Activated CD8-positive, alpha-beta T cell treated with anti-CD3 and anti-CD28 coated beads for 36 hours (primary cell): Measurements from ENCODE around the gene ASB9. TPM values are rescaled to one million over a fixed set of nuclear protein-coding genes. Genes with fewer than 3 reads are reported as not detected.

ENCODE experiments used
- ATAC-seq: fragments of 200-7000 bp; cut with Tn5 transposase; one replicate; pipeline ENCODE4 v1.10.0; 2021; ENCODE audit warnings: mild to moderate bottlenecking, moderate library complexity
- CTCF ChIA-PET: fragments of 350-600 bp; sonication (Branson Sonifier 250); formaldehyde crosslinking; loops from one replicate; lab custom pipeline; 2021; ENCODE audit warnings: antibody characterized with exemption; lab: Charles Lee
- POLR2A ChIA-PET: fragments of 350-600 bp; sonication (Branson Sonifier 250); formaldehyde crosslinking; loops from one replicate; lab custom pipeline; 2021; ENCODE audit warnings: antibody characterized with exemption; lab: Charles Lee
- DNase-seq: peaks from one replicate; pipeline ENCODE4 v3.0.0-alpha.2; 2020
- H3K27ac Mint-ChIP-seq: one replicate; pipeline ENCODE4 v1.8.0; 2021; ENCODE audit warnings: mild to moderate bottlenecking, mixed read lengths
- H3K27me3 Mint-ChIP-seq: one replicate; pipeline ENCODE4 v1.8.0; 2021; ENCODE audit warnings: mixed read lengths
- H3K36me3 Mint-ChIP-seq: one replicate; pipeline ENCODE4 v1.8.0; 2021; ENCODE audit warnings: low read depth, mixed read lengths
- H3K4me1 Mint-ChIP-seq: one replicate; pipeline ENCODE4 v1.8.0; 2021; ENCODE audit warnings: low read depth, mixed read lengths
- H3K4me3 Mint-ChIP-seq: one replicate; pipeline ENCODE4 v1.8.0; 2021; ENCODE audit warnings: mild to moderate bottlenecking, moderate library complexity, mixed read lengths
- H3K9me3 Mint-ChIP-seq: one replicate; pipeline ENCODE4 v1.8.0; 2021; ENCODE audit warnings: mixed read lengths
- intact Hi-C: fragments of 100-400 bp; cut with micrococcal nuclease; formaldehyde crosslinking; loops from one replicate; pipeline ENCODE4 v1.10.0; 2022
- total RNA-seq, 2 experiments: library from RNA; stranded (reverse); gene quantifications; one replicate each; pipeline ENCODE4 v1.2.3, GENCODE V29; 2021
- TF ChIP-seq, protein P1 (sequence below): fragments of 200-600 bp; IDR thresholded peaks from one replicate; pipeline ENCODE4 v1.8.0; 2022; ENCODE audit warnings: antibody characterized with exemption, mild to moderate bottlenecking

ASB9 gene
- total RNA-seq, 2 experiments from 2014 or later = 0.52 TPM; not detected in 1

DNA sequence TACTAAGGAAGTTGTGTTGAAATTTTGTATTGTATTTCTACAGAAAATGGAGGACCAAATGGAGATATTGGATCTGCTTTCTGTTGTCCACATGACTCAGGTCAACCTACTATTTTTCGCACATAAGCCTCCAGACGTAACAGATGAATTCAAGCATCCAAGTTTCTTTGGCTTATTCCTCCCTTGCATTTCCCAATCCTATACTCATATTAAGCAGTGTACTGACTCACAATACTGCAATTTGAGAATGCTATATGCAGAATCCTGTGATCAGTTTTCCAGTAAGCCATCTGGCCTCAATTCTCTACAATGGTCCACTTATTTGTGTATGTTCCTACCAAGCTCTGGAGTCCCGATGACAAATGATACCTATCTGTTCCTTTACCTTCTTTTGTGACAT lies 75.7 kb downstream of the ASB9 start:
- Mint-ChIP-seq H3K4me3 (no peak overlapping the region), H3K27me3 (peaks cover 2% of the 10 kb centered on the region), H3K36me3 (no peaks in the 10 kb centered on the region), H3K27ac (no peak overlapping the region), H3K9me3 (no peaks in the 10 kb centered on the region), H3K4me1 (peaks cover 6% of the 10 kb centered on the region)
- TF ChIP-seq, protein P1, sequence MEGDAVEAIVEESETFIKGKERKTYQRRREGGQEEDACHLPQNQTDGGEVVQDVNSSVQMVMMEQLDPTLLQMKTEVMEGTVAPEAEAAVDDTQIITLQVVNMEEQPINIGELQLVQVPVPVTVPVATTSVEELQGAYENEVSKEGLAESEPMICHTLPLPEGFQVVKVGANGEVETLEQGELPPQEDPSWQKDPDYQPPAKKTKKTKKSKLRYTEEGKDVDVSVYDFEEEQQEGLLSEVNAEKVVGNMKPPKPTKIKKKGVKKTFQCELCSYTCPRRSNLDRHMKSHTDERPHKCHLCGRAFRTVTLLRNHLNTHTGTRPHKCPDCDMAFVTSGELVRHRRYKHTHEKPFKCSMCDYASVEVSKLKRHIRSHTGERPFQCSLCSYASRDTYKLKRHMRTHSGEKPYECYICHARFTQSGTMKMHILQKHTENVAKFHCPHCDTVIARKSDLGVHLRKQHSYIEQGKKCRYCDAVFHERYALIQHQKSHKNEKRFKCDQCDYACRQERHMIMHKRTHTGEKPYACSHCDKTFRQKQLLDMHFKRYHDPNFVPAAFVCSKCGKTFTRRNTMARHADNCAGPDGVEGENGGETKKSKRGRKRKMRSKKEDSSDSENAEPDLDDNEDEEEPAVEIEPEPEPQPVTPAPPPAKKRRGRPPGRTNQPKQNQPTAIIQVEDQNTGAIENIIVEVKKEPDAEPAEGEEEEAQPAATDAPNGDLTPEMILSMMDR = no peak
- intact Hi-C loops = no loop called here
- ChIA-PET POLR2A (no interaction called here), CTCF (no interaction called here)
- ATAC-seq (no peak), DNase-seq (no peak)

Other genes starting within 250 kb of the ASB9 start
- gene ASB11, start 45.6 kb upstream of the ASB9 start, total RNA-seq = not detected
- gene PIGA, start 65.4 kb upstream of the ASB9 start, total RNA-seq = 10 to 100 TPM; 40.6 to 41.6 TPM
- gene VEGFD, start 114.3 kb upstream of the ASB9 start, total RNA-seq = not detected
- 1 to 10 TPM in 1 of 2 experiments, under 1 TPM in 1; 0.74 to 1.2 TPM for gene PIR, start 223.2 kb upstream of the ASB9 start, total RNA-seq
- gene BMX, start 230.7 kb upstream of the ASB9 start, total RNA-seq = not detected